ENCODE measurements around the gene CTXND2.

GRCh38 chr1:150926097-150926741 lies 39.3 kb downstream of the CTXND2 start, which contains the start of gene SETDB1:
- TF ChIP-seq, protein P1, sequence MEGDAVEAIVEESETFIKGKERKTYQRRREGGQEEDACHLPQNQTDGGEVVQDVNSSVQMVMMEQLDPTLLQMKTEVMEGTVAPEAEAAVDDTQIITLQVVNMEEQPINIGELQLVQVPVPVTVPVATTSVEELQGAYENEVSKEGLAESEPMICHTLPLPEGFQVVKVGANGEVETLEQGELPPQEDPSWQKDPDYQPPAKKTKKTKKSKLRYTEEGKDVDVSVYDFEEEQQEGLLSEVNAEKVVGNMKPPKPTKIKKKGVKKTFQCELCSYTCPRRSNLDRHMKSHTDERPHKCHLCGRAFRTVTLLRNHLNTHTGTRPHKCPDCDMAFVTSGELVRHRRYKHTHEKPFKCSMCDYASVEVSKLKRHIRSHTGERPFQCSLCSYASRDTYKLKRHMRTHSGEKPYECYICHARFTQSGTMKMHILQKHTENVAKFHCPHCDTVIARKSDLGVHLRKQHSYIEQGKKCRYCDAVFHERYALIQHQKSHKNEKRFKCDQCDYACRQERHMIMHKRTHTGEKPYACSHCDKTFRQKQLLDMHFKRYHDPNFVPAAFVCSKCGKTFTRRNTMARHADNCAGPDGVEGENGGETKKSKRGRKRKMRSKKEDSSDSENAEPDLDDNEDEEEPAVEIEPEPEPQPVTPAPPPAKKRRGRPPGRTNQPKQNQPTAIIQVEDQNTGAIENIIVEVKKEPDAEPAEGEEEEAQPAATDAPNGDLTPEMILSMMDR (IDR thresholded peaks at IDR 0.05), result no peak
- TF ChIP-seq EZH2 (IDR thresholded peaks at IDR 0.05), result no peak
